Measurements from ENCODE around the gene AMD1.

The AMD1 gene

DNA sequence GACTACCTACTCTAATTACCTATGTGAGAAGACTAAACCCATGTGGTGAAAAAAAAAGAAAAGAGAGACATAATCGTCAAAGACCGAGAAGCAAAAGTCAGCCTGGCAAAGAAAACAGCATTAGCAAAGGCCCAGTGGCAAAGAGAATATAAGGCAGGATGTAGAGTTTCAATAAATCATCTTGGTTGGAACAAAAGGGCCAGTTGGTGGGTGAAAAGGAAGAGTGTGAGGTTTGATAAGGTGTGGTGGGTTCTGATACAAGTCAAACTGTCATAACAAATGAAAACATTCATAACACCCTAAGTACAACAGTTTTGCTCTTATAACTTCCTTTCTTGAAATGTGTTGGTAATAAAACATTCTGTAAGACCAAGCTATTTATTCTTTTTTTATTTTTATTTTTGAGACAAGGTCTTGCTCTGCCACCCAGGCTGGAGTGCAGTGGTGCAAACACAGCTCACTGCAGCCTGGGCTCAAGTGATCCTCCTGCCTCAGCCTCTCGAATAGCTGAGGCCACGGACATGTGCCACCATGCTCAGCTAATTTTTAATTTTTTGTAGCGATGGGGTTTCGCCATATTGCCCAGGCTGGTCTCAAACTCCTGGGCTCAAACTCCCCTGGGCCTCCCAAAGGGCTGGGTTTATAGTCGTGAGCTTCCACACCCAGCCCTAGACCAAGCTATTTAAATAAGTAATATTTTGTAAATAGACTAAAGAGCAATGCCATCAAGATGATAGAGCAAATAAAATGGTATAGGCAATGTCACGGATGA, 65.0 kb downstream of the AMD1 start:
- DNase-seq (ENCODE audit: low spot score) = no peak

DNA sequence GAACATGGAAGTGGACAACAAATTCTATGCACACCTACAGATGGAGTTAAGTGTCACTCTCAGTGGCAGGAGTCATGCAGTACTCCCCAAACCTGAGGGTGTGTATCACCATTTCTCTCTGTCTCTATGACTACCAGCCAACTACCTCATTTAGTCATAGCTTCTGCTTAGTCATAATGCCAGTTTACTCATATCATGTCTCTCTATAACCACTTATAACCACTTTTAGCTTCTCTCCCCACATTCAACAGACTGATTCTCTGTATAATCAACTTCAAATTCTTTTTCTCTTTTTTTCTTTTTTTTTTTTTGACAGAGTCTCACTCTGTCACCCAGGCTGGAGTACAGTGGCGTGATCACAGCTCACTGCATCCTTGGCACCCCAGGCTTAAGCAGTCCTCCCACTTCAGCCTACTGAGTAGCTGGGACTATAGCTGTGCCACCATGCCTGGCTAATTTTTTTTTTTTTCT, 70.1 kb downstream of the AMD1 start:
- DNase-seq (ENCODE audit: low spot score) = no peak

All from cerebellar cortex (tissue), 1 donor.